ENCODE data around the gene PEX5L. TPM values are rescaled to one million over a fixed set of nuclear protein-coding genes. Genes with fewer than 3 reads are reported as not detected.

Gene PEX5L
- total RNA-seq, 2 donors from 2014 or later = 0.07 to 0.90 TPM

DNA sequence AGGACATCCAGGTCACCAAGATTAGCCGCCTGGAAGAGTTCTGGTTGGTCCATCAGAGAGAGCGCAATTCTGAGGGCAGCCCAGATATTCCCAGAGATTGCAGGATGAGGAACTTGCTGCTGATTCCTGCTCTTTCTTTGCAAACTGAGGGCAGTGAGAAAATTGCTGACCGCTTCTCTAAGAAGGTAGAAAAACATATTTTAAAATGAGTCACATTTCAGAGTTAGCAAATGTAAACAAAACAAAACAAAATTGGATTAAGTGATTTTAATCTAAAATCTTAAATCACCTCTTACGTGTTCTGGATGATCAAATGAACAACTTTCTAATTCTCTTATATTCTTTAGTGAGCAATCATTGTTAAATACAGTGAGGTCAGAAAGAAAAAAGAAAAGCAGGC is 234.9 kb downstream of the PEX5L start:
- no peak overlapping the region for H3K4me3 ChIP-seq
- DNase-seq (ENCODE audit: low spot score) = no peak
- TF ChIP-seq, protein P1, sequence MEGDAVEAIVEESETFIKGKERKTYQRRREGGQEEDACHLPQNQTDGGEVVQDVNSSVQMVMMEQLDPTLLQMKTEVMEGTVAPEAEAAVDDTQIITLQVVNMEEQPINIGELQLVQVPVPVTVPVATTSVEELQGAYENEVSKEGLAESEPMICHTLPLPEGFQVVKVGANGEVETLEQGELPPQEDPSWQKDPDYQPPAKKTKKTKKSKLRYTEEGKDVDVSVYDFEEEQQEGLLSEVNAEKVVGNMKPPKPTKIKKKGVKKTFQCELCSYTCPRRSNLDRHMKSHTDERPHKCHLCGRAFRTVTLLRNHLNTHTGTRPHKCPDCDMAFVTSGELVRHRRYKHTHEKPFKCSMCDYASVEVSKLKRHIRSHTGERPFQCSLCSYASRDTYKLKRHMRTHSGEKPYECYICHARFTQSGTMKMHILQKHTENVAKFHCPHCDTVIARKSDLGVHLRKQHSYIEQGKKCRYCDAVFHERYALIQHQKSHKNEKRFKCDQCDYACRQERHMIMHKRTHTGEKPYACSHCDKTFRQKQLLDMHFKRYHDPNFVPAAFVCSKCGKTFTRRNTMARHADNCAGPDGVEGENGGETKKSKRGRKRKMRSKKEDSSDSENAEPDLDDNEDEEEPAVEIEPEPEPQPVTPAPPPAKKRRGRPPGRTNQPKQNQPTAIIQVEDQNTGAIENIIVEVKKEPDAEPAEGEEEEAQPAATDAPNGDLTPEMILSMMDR (IDR thresholded peaks at IDR 0.05) = no peak

DNA sequence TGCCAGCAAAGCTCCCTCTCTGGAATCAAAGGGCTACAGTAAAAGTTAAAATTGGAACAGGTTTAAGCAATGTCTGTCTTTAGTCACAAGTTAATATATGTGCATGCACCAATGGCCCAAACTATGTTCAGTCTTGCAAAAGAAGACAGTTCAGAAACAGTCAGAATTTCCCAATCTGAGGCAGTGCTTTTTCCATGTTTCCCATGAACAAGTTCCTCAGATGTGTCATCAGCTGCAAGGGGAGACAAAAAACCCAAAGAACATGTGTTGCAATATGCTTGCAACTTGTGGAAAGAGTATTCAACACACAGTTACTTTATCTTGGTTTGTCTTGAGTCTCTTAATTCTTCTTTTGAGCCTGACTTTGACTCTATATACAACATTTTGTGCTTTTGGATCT is 235.5 kb downstream of the PEX5L start:
- no peaks in the 10 kb centered on the region for H3K27me3 ChIP-seq
- H3K36me3 ChIP-seq = no peaks in the 10 kb centered on the region
- TF ChIP-seq, protein P1 (IDR thresholded peaks at IDR 0.05) = no peak
- DNase-seq (ENCODE audit: low spot score) = no peak
- no peaks in the 10 kb centered on the region for H3K9me3 ChIP-seq
- H3K27ac ChIP-seq = no peak overlapping the region
- no peak overlapping the region for H3K4me3 ChIP-seq
- H3K4me1 ChIP-seq = no peaks in the 10 kb centered on the region

More for the DNA sequence above, 234.9 kb downstream of the PEX5L start:
- H3K27me3 ChIP-seq = no peaks in the 10 kb centered on the region
- no peaks in the 10 kb centered on the region for H3K4me1 ChIP-seq
- H3K9me3 ChIP-seq = no peaks in the 10 kb centered on the region
- H3K36me3 ChIP-seq = no peaks in the 10 kb centered on the region
- H3K27ac ChIP-seq = no peak overlapping the region

DNA sequence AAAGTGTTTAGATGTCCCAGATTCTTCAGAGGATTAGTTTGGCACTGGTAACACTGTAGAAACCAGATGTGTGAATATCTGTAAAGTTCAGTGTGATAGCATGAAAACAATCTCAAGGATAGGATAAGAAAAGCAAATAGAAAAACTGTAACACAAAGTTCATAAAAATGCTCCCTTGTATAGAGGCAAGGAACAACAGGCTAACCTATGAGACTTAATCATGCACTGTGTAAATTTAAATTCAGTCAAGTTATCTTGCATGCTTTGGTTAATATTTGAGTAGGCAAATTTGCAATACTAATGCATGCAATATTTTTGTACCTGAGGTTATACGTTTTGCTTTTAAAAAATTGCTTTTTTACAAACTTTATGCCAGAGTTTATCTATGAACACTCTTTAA is 239.5 kb downstream of the PEX5L start:
- TF ChIP-seq, protein P1 (IDR thresholded peaks at IDR 0.05) = no peak
- Histone ChIP-seq H3K36me3 (no peaks in the 10 kb centered on the region), H3K27ac (no peak overlapping the region), H3K27me3 (no peaks in the 10 kb centered on the region), H3K9me3 (no peaks in the 10 kb centered on the region), H3K4me3 (no peak overlapping the region), H3K4me1 (no peaks in the 10 kb centered on the region)
- no peak for DNase-seq (ENCODE audit: low spot score)

DNA sequence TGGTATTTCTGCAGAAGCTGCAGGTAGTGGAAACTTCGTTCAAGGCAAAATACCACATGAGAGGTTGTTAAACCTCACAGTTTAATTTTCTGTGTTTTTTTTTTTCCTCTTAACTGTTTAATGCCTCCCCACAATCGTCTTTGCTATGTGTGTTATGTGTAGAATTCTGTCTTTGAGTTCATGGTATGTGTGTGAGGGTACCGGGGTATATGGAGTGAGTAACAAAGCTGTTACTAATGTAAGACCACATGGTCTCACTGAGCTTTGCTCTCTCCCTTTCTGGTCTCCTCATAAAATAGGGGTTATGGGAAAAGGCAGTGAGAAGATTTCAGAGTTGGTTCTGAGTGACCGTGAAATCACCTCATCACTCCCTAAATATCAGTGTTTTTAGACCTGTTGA is 240.3 kb downstream of the PEX5L start:
- TF ChIP-seq, protein P1 (IDR thresholded peaks at IDR 0.05) = no peak
- Histone ChIP-seq H3K36me3 (no peaks in the 10 kb centered on the region), H3K9me3 (no peaks in the 10 kb centered on the region), H3K4me3 (no peak overlapping the region), H3K27ac (no peak overlapping the region), H3K27me3 (no peaks in the 10 kb centered on the region), H3K4me1 (no peaks in the 10 kb centered on the region)
- DNase-seq (ENCODE audit: low spot score) = no peak

DNA sequence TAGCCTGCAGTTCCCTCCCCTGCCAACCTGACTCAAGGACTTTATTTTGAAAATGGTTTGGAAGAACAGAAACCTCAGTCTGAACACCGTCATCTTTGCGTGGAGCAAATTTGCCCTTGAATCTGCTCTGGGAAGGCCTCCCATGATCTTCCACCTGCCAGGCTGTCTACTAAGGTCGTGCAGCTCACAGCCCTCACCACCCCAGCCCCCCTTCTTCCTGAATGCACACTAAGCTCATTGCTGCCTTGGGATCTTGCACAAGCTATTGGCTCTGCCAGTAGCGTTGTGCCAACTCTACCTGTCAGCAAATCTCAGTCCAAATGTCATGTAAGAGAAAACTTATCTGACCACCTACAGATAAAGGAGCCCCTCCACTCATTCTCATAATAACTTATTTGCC is 242.4 kb downstream of the PEX5L start:
- no peak for DNase-seq (ENCODE audit: low spot score)
- TF ChIP-seq, protein P1 (IDR thresholded peaks at IDR 0.05) = no peak
- H3K27ac ChIP-seq = no peak overlapping the region
- peaks cover 1% of the 10 kb centered on the region for H3K36me3 ChIP-seq
- no peaks in the 10 kb centered on the region for H3K9me3 ChIP-seq
- H3K4me3 ChIP-seq = no peak overlapping the region
- no peaks in the 10 kb centered on the region for H3K4me1 ChIP-seq
- H3K27me3 ChIP-seq = no peaks in the 10 kb centered on the region

DNA sequence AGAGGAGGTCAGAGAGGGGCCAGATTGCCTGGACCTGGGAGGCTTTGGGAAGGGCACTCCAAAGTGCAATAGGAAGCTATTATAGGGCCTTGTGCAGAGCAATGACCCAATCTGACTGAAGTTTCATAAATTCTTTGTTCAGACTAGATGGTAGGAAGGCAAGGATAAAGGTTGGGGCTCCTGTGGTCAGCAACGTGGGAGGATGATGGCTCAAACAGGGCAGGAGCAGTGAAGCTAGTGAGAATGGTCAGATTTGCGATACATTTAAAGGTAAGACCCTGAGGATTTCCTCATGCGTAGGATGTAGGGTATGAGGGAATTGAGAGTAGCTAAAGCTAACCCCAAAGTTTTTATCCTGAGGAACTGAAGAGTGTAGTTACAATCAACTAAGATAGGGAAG is 244.9 kb downstream of the PEX5L start:
- H3K4me1 ChIP-seq = no peaks in the 10 kb centered on the region
- no peak overlapping the region for H3K4me3 ChIP-seq
- H3K27me3 ChIP-seq = no peaks in the 10 kb centered on the region
- peaks cover 4% of the 10 kb centered on the region for H3K36me3 ChIP-seq
- no peak for DNase-seq (ENCODE audit: low spot score)
- no peaks in the 10 kb centered on the region for H3K9me3 ChIP-seq
- H3K27ac ChIP-seq = no peak overlapping the region
- TF ChIP-seq, protein P1 (IDR thresholded peaks at IDR 0.05) = no peak
